Activated CD4-positive, alpha-beta memory T cell treated with anti-CD3 and anti-CD28 coated beads, Interleukin-2, amount 10 ng/mL, durations not matched to agents 7 days and 5 days (primary cell): Measurements from ENCODE around the gene OR10G8. TPM values are rescaled to one million over a fixed set of nuclear protein-coding genes. Genes with fewer than 3 reads are reported as not detected.

ENCODE experiments used
- CTCF ChIA-PET: fragments of 350-600 bp; sonication (Branson Sonifier 250); formaldehyde crosslinking; loops from one replicate; lab custom pipeline; 2021; ENCODE audit warnings: antibody characterized with exemption, inconsistent platforms; lab: Charles Lee
- POLR2A ChIA-PET: fragments of 350-600 bp; sonication (Branson Sonifier 250); formaldehyde crosslinking; loops from one replicate; lab custom pipeline; 2021; ENCODE audit warnings: antibody characterized with exemption; lab: Charles Lee
- DNase-seq: peaks from one replicate; pipeline ENCODE4 v3.0.0-alpha.2; 2020
- H3K27ac Mint-ChIP-seq: one replicate; pipeline ENCODE4 v1.8.0; 2021; ENCODE audit warnings: mild to moderate bottlenecking, mixed read lengths
- H3K27me3 Mint-ChIP-seq: one replicate; pipeline ENCODE4 v1.8.0; 2021; ENCODE audit warnings: mixed read lengths
- H3K36me3 Mint-ChIP-seq: one replicate; pipeline ENCODE4 v1.8.0; 2021; ENCODE audit warnings: low read depth, mixed read lengths
- H3K4me1 Mint-ChIP-seq: one replicate; pipeline ENCODE4 v1.8.0; 2021; ENCODE audit warnings: mixed read lengths
- H3K4me3 Mint-ChIP-seq: one replicate; pipeline ENCODE4 v1.8.0; 2021; ENCODE audit warnings: mild to moderate bottlenecking, mixed read lengths
- H3K9me3 Mint-ChIP-seq: one replicate; pipeline ENCODE4 v1.8.0; 2021; ENCODE audit warnings: mixed read lengths
- total RNA-seq, 2 experiments: library from RNA; stranded (reverse); gene quantifications; one replicate each; pipeline ENCODE4 v1.2.3, GENCODE V29; 2021

The OR10G8 gene
- total RNA-seq, 2 experiments from 2014 or later, result not detected

DNA sequence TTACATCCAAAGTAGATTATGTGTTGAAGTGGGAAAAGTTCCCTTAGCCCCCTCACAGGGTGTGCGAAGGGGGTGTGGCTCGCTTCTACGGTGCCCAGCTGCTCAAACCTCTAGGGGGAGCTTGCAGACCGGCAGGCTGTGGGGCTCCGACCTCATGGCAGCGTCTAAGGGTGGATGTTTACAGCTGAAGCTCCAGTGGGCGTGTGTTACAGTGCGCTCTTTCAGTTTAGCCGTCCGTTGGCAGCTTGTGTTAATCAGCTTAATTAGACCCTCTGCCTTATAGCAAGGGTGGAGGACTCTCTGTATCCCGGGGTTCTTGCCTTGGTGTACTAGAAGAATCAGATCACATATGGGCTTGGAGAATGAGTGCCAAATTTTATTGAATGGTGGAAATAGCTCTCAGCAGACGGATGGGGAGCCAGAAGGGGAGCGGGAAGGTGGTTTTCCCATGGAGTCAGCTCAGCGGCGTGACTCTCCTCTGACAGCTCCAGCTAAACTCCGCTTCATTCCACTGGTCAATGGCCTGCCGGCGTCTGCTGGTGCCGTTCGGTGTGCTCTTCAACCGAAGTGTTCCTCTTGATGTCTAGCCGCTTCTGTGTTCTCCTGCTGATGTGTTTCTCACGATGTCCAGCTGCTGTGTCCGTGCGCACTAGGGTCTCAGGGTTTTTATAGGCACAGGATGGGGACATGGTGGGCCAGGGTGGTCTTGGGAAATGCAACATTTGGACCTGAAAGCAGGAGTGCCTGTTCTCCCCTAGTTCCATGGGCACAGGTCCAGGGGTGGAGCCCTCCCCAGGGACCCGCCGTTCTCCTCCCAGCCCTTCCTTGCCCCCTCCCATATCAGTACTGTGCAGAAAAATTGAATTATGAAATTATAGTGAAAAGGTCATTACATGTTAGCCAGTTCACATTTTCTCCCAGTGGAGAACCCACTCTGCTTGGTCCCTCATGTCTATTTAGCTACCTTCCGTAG lies 43.1 kb downstream of the OR10G8 start:
- ChIA-PET CTCF (interaction anchor here (0.6 to 5.1 kb wide), 16 partner anchors 8 to 516 kb away, joined by 3 to 84 read pairs (median 4); no protein-coding TSS in a partner anchor), POLR2A (interaction anchor here (1.4 kb wide), 1 partner anchor 134 kb away, joined by 3 read pairs; no protein-coding TSS in a partner anchor)
- Mint-ChIP-seq H3K27me3 (peaks cover 17% of the 10 kb centered on the region), H3K4me3 (no peak overlapping the region), H3K36me3 (no peaks in the 10 kb centered on the region), H3K9me3 (no peaks in the 10 kb centered on the region), H3K27ac (no peak overlapping the region), H3K4me1 (peaks cover 8% of the 10 kb centered on the region)
- DNase-seq, result peak; percentile 43

DNA sequence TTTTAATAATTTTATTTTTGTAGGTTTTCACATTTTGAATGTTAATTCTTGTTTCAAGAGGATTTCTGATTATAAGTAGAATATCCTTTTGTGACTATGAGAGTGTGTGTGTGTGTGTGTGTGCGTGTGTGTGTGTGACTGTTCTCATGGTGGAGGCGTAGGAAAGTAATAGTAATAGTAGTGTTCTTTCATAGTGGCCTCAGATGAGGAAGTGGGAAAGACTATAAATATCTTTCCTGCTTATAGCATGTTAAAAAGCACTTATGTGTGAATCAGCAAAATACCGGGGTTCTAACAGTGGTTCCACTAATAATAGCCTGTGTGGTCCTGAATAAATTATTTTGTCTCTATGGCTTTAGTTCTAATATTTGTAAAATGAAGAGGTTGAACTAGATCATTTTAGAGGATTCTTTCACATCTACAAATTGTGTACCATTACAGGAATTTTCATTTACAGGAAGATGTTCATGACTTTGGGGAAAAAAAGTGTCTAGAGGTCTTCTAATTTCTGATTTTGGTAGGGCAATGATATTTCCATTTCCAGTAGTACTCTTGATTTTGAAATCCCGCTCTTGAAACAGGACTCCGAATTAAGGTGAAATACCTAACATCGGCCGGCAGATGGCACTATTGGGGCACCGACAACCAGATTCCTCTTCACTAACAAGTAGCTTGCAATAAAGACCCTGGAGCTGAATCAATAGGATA lies 44.5 kb downstream of the OR10G8 start:
- Mint-ChIP-seq H3K36me3 (no peaks in the 10 kb centered on the region), H3K27ac (no peak overlapping the region)

DNA sequence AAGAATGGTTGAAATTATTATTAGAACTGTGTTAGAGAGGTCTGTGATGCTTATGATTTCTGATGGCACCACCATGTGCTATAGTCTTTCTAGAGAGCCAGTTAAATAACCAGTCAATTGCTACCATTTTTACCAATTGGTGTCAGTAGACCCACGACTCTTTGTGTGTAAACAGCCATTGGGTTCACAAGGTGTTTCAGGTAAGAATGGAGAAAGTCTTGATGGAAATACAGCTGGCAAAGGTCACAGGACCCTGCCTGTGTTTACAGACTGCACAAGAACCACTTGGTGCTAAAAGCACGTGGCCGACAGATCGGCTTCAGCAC lies 45.0 kb downstream of the OR10G8 start:
- Mint-ChIP-seq H3K4me3 (no peak overlapping the region), H3K9me3 (no peaks in the 10 kb centered on the region), H3K27ac (no peak overlapping the region), H3K4me1 (peaks cover 13% of the 10 kb centered on the region), H3K36me3 (no peaks in the 10 kb centered on the region), H3K27me3 (peaks cover 16% of the 10 kb centered on the region)
- no peak for DNase-seq
- ChIA-PET POLR2A (no interaction called here), CTCF (interaction anchor here (0.8 to 5.1 kb wide), 14 partner anchors 9 to 514 kb away, joined by 3 to 84 read pairs (median 6); partner anchors contain the start of gene VWA5A)

More for the DNA sequence above, 44.5 kb downstream of the OR10G8 start:
- ChIA-PET CTCF (interaction anchor here (0.8 to 5.1 kb wide), 15 partner anchors 8 to 515 kb away, joined by 3 to 84 read pairs (median 5); partner anchors contain the start of gene VWA5A), POLR2A (no interaction called here)
- H3K27me3 Mint-ChIP-seq, result peaks cover 14% of the 10 kb centered on the region
- H3K4me1 Mint-ChIP-seq, result peaks cover 8% of the 10 kb centered on the region
- H3K4me3 Mint-ChIP-seq, result no peak overlapping the region
- DNase-seq, result peak; percentile 73
- H3K9me3 Mint-ChIP-seq, result no peaks in the 10 kb centered on the region

- Mint-ChIP-seq H3K36me3 (no peaks in the 10 kb centered on the region), H3K4me1 (peaks cover 15% of the 10 kb centered on the region), H3K4me3 (no peak overlapping the region), H3K9me3 (no peaks in the 10 kb centered on the region), H3K27ac (no peak overlapping the region), H3K27me3 (peaks cover 19% of the 10 kb centered on the region)
- ChIA-PET CTCF (interaction anchor here (0.8 to 5.1 kb wide), 9 partner anchors 9 to 329 kb away, joined by 3 to 84 read pairs (median 5); partner anchors contain the start of gene VWA5A), POLR2A (no interaction called here)
- DNase-seq, result no peak
Observed at GRCh38 chr11:124072147-124072546, 45.5 kb downstream of the OR10G8 start.

DNA sequence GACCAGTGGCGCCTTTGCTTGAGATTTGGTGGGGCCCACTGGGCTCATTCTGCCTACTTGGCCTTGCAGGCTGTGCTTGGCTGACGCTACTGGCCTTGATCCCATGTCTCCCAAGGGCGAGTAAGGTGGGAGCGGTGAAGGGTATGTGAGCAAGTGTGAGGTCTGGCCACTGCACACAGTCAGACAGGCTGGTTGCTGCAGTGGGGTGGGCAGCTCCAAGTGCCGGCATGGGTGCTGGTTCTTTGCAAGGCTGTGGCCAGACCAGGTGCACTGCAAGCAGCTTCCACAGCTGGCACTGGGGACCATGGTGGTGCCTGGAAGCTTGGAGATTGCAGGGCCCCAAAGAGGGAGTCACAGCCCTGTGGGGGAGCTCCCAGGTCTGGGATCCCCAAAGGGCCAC lies 48.0 kb downstream of the OR10G8 start:
- H3K4me1 Mint-ChIP-seq, result peaks cover 14% of the 10 kb centered on the region
- no peaks in the 10 kb centered on the region for H3K9me3 Mint-ChIP-seq
- peaks cover 18% of the 10 kb centered on the region for H3K27me3 Mint-ChIP-seq
- no peak for DNase-seq
- no peak overlapping the region for H3K27ac Mint-ChIP-seq
- POLR2A ChIA-PET, result no interaction called here
- H3K4me3 Mint-ChIP-seq, result no peak overlapping the region
- CTCF ChIA-PET, result interaction anchor here (4.0 kb wide), 1 partner anchor 120 kb away, joined by 15 read pairs; no protein-coding TSS in a partner anchor
- H3K36me3 Mint-ChIP-seq, result no peaks in the 10 kb centered on the region

- H3K36me3 Mint-ChIP-seq, result no peaks in the 10 kb centered on the region
- peaks cover 13% of the 10 kb centered on the region for H3K4me1 Mint-ChIP-seq
- DNase-seq, result no peak
- H3K4me3 Mint-ChIP-seq, result no peak overlapping the region
- H3K27ac Mint-ChIP-seq, result no peak overlapping the region
- POLR2A ChIA-PET, result no interaction called here
- CTCF ChIA-PET, result interaction anchor here (4.0 kb wide), 1 partner anchor 119 kb away, joined by 15 read pairs; no protein-coding TSS in a partner anchor
- H3K27me3 Mint-ChIP-seq, result peaks cover 18% of the 10 kb centered on the region
- H3K9me3 Mint-ChIP-seq, result no peaks in the 10 kb centered on the region
Observed at GRCh38 chr11:124075492-124075840, 48.9 kb downstream of the OR10G8 start.

DNA sequence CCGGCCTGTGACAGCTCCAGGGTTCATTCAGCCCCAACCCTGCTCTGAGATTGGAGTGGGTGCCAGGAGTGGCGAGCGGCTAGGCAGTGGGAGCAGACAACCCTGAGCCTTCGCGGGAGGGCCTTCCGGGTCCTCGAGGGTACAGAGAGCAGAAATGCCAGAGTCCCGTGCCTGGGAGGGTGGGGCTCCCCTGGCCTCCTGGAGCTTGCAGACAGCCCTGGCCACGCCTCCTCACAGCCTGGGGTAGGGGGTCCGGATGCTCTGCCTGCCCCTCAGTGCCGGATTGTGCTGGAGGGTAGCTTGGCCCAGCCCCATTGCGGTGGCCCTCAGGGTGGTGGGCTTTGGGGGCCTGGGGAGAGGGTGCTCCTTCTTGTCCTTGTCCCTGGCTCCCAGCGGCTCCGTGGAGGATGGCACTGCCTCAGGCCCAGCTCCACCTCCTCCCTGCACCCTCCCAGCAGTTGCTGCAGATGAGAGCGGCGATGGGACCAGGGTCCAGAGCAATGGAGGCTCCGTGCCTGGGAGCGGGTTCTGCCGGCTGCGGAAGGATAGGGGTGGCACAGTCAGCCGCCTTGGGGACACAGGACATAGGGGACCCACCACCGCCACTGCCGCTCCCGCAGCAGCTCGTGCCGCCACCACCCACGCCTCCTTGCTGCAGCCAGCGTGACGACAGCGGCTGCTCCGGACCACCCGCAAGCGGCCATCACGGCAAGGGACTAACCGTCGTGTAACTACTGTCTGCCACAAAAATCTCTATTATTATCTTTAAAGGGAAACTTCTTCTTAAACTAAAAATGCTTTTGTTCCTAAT lies 49.4 kb downstream of the OR10G8 start:
- CTCF ChIA-PET, result interaction anchor here (4.0 kb wide), 1 partner anchor 119 kb away, joined by 15 read pairs; no protein-coding TSS in a partner anchor
- H3K27ac Mint-ChIP-seq, result no peak overlapping the region
- POLR2A ChIA-PET, result no interaction called here
- no peaks in the 10 kb centered on the region for H3K9me3 Mint-ChIP-seq
- no peaks in the 10 kb centered on the region for H3K36me3 Mint-ChIP-seq
- peak overlapping the region; percentile 3 for H3K4me3 Mint-ChIP-seq
- H3K4me1 Mint-ChIP-seq, result peaks cover 10% of the 10 kb centered on the region
- DNase-seq, result no peak
- H3K27me3 Mint-ChIP-seq, result peaks cover 19% of the 10 kb centered on the region

GRCh38 chr11:124077266-124077665 lies 50.7 kb downstream of the OR10G8 start:
- peaks cover 24% of the 10 kb centered on the region for H3K27me3 Mint-ChIP-seq
- peaks cover 7% of the 10 kb centered on the region for H3K4me1 Mint-ChIP-seq
- CTCF ChIA-PET, result interaction anchor here (1.5 to 4.0 kb wide), 2 partner anchors 9 to 117 kb away, joined by 4 to 15 read pairs; no protein-coding TSS in a partner anchor
- no peak overlapping the region for H3K27ac Mint-ChIP-seq
- no peak overlapping the region for H3K4me3 Mint-ChIP-seq
- POLR2A ChIA-PET, result no interaction called here
- no peak for DNase-seq
- no peaks in the 10 kb centered on the region for H3K36me3 Mint-ChIP-seq
- no peaks in the 10 kb centered on the region for H3K9me3 Mint-ChIP-seq

- Mint-ChIP-seq H3K27me3 (peaks cover 32% of the 10 kb centered on the region), H3K4me1 (peaks cover 7% of the 10 kb centered on the region), H3K4me3 (no peak overlapping the region), H3K27ac (no peak overlapping the region), H3K36me3 (no peaks in the 10 kb centered on the region), H3K9me3 (no peaks in the 10 kb centered on the region)
- ChIA-PET POLR2A (no interaction called here), CTCF (no interaction called here)
- DNase-seq, result no peak
Observed at GRCh38 chr11:124078591-124078990, 52.0 kb downstream of the OR10G8 start.

GRCh38 chr11:124079631-124080326 lies 53.2 kb downstream of the OR10G8 start:
- POLR2A ChIA-PET, result no interaction called here
- CTCF ChIA-PET, result interaction anchor here (1.1 kb wide), 1 partner anchor 10 kb away, joined by 3 read pairs; no protein-coding TSS in a partner anchor
- Mint-ChIP-seq H3K4me3 (no peak overlapping the region), H3K9me3 (no peaks in the 10 kb centered on the region), H3K27ac (no peak overlapping the region), H3K4me1 (peaks cover 7% of the 10 kb centered on the region), H3K27me3 (peaks cover 37% of the 10 kb centered on the region), H3K36me3 (no peaks in the 10 kb centered on the region)
- DNase-seq, result no peak
